Fibroblast of lung (primary cell): Measurements from ENCODE around the gene MAB21L4. TPM values are rescaled to one million over a fixed set of nuclear protein-coding genes. Genes with fewer than 3 reads are reported as not detected.

Source experiments
- DNase-seq, 2 donors: peaks; one replicate each; pipeline versions ENCODE4 v3.0.0 to v3.0.0-alpha.2; 2010; ENCODE audit warnings: low read depth in 2 of 2
- H2AFZ ChIP-seq: 2 replicates; pipeline ENCODE4 v1.5.1; 2012; ENCODE audit warnings: low read length, control low read depth, inconsistent platforms
- H3K27ac ChIP-seq: 2 replicates; pipeline ENCODE4 v1.5.1; 2011; ENCODE audit warnings: low read length, control low read depth; ENCODE audit not compliant: insufficient read depth
- H3K27me3 ChIP-seq: 2 replicates; pipeline ENCODE4 v1.5.1; 2011; ENCODE audit warnings: mild to moderate bottlenecking, low read length; ENCODE audit not compliant: control insufficient read depth, insufficient read depth
- H3K36me3 ChIP-seq: 2 replicates; pipeline ENCODE4 v1.5.1; 2011; ENCODE audit warnings: low read length; ENCODE audit not compliant: control insufficient read depth, insufficient read depth
- H3K4me1 ChIP-seq: 2 replicates; pipeline ENCODE4 v1.5.1; 2011; ENCODE audit warnings: low read length; ENCODE audit not compliant: control insufficient read depth, insufficient read depth; ENCODE audit errors: extremely low read depth
- H3K4me2 ChIP-seq: 2 replicates; pipeline ENCODE4 v1.5.1; 2011; ENCODE audit warnings: low read length, control low read depth; ENCODE audit not compliant: insufficient read depth; ENCODE audit errors: extremely low read depth
- H3K4me3 ChIP-seq, 4 experiments: fragments of 200-600 bp in 1 of 4; sonication (generic) in 1 of 4; replicated peaks in 1 of 4; 2 replicates each; pipeline ENCODE4 v1.5.1; 2011 to 2016; ENCODE audit warnings: low read length in 4 of 4, low read depth in 3 of 4, mild to moderate bottlenecking in 3 of 4, control low read depth in 2 of 4, inconsistent platforms in 1 of 4, mixed read lengths in 1 of 4; ENCODE audit not compliant: insufficient read depth in 1 of 4; ENCODE audit errors: control extremely low read depth in 1 of 4
- H3K79me2 ChIP-seq: 2 replicates; pipeline ENCODE4 v1.5.1; 2012; ENCODE audit warnings: mild to moderate bottlenecking, low read length, inconsistent platforms; ENCODE audit not compliant: control insufficient read depth, insufficient read depth
- H3K9ac ChIP-seq: 2 replicates; pipeline ENCODE4 v1.5.1; 2011; ENCODE audit warnings: mild to moderate bottlenecking, low read length, control low read depth; ENCODE audit not compliant: insufficient read depth
- H3K9me3 ChIP-seq: 2 replicates; pipeline ENCODE4 v1.5.1; 2012; ENCODE audit warnings: low read depth, low read length; ENCODE audit not compliant: control insufficient read depth, insufficient read depth
- H4K20me1 ChIP-seq: 2 replicates; pipeline ENCODE4 v1.5.1; 2011; ENCODE audit warnings: low read length; ENCODE audit not compliant: control insufficient read depth, insufficient read depth; ENCODE audit errors: extremely low read depth
- EZH2 ChIP-seq: IDR thresholded peaks from 2 replicates; pipeline ENCODE4 v1.5.1; 2012; ENCODE audit warnings: low read length, control low read depth, mild to moderate bottlenecking; ENCODE audit errors: missing control alignments
- polyA plus RNA-seq, 2 donors: library from polyadenylated mRNA; depleted of rRNA in 1 of 2; stranded (reverse) in 1 of 2; unstranded in 1 of 2; fragments of >200 nt; gene quantifications; 2 replicates each; pipeline ENCODE4 v1.2.1, GENCODE V29; 2011 to 2012; ENCODE audit warnings: missing spikeins in 1 of 2
- total RNA-seq: library from RNA; depleted of rRNA; stranded (reverse); fragments of >200 nt; gene quantifications from 2 replicates; pipeline ENCODE4 v1.2.1, GENCODE V29; 2014
- TF ChIP-seq, protein P1 (sequence below), 2 donors: IDR thresholded peaks in 1 of 2; conservative IDR thresholded peaks in 1 of 2; 1 replicate in 1 of 2; 2 replicates in 1 of 2; pipeline ENCODE4 v1.5.1; 2011 to 2012; ENCODE audit warnings: low read length in 2 of 2, control low read depth in 1 of 2, inconsistent platforms in 1 of 2, low read depth in 1 of 2, mild to moderate bottlenecking in 1 of 2

The MAB21L4 gene
- total and polyA plus RNA-seq, 2 donors (not counting 1 experiment from before 2014, with no cell fraction given) = not detected

DNA sequence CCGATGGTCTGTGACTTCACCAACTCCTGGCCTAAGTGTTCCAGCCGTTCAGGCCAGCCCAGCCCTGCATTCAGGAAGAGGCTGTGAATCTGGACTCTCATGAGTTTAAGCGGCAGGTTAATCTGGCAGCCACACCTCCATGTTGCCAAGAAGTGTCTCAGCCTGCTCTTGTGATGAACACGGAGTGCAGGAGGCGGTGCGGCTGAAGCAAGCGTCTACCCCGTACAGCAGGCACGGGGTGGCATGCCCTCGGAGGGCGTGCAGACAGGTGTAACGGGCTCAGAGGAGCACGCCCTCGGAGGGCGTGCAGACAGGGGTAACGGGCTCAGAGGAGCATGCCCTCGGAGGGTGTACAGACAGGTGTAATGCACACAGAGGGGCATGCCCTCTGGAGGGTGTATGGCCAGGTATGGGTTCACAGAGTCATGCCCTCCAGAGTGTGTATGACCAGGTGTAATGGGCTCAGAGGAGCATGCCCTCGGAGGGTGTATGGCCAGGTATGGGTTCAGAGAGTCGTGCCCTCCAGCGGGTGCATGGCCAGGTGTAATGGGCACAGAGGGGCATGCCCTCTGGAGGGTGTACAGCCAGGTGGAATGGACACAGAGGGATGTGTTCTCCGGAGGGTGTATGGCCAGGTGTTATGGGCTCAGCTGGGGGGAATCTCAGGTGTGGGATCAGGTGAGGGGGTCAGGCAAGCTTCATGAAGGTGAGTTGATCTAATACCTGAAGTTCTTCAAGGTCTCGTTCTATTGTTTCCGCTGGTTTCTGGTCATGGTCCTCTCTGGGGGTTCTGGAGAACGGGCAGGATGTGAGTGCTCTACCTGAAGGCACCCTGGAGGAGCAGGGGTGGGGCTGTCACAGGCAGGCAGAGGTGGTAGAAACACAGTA, 32.8 kb upstream of the MAB21L4 start:
- no peak for DNase-seq
- Histone ChIP-seq H4K20me1 (no peaks in the 10 kb centered on the region), H3K9me3 (no peaks in the 10 kb centered on the region), H3K4me1 (no peaks in the 10 kb centered on the region), H3K36me3 (no peaks in the 10 kb centered on the region), H3K9ac (no peak overlapping the region), H3K4me3 (no peak overlapping the region), H3K4me2 (no peak overlapping the region), H2AFZ (no peak overlapping the region), H3K27ac (no peak overlapping the region), H3K27me3 (no peaks in the 10 kb centered on the region), H3K79me2 (no peaks in the 10 kb centered on the region)
- no peak for TF ChIP-seq EZH2
- TF ChIP-seq, protein P1, sequence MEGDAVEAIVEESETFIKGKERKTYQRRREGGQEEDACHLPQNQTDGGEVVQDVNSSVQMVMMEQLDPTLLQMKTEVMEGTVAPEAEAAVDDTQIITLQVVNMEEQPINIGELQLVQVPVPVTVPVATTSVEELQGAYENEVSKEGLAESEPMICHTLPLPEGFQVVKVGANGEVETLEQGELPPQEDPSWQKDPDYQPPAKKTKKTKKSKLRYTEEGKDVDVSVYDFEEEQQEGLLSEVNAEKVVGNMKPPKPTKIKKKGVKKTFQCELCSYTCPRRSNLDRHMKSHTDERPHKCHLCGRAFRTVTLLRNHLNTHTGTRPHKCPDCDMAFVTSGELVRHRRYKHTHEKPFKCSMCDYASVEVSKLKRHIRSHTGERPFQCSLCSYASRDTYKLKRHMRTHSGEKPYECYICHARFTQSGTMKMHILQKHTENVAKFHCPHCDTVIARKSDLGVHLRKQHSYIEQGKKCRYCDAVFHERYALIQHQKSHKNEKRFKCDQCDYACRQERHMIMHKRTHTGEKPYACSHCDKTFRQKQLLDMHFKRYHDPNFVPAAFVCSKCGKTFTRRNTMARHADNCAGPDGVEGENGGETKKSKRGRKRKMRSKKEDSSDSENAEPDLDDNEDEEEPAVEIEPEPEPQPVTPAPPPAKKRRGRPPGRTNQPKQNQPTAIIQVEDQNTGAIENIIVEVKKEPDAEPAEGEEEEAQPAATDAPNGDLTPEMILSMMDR (conservative IDR thresholded peaks at IDR 0.05 in 1 of 2, IDR thresholded peaks at IDR 0.05 in 1 of 2; ENCODE audit: low read depth in 1 of 2, low read length in 2 of 2) = no peak

DNA sequence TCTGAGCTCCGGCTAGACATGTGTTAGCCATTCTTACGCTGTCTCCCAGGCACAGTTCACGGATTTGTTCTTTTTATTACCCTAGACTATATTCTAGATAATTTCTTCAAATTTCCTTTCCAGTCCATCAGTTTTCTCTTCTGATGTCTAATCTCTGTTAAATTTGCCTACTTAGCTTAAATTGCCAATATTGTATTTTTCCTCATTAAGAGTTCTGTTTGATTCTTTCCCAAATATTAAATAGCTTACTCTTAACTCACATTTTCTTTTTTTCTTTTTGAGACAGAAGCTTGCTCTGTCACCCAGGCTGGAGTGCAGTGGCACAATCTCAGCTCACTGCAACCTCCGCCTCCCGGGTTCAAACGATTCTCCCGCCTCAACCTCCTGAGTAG, 31.4 kb upstream of the MAB21L4 start:
- no peaks in the 10 kb centered on the region for H3K9me3 ChIP-seq
- DNase-seq = no peak
- no peaks in the 10 kb centered on the region for H4K20me1 ChIP-seq
- no peak overlapping the region for H3K27ac ChIP-seq
- H3K79me2 ChIP-seq = no peaks in the 10 kb centered on the region
- no peaks in the 10 kb centered on the region for H3K27me3 ChIP-seq
- H2AFZ ChIP-seq = peak overlapping the region; percentile 76
- H3K4me3 ChIP-seq = peak overlapping the region in 1 of 4 experiments; percentile 45
- H3K9ac ChIP-seq = no peak overlapping the region
- H3K36me3 ChIP-seq = no peaks in the 10 kb centered on the region
- H3K4me2 ChIP-seq = peak overlapping the region; percentile 83
- TF ChIP-seq EZH2 = no peak
- TF ChIP-seq, protein P1 (conservative IDR thresholded peaks at IDR 0.05 in 1 of 2, IDR thresholded peaks at IDR 0.05 in 1 of 2; ENCODE audit: low read depth in 1 of 2, low read length in 2 of 2) = no peak
- H3K4me1 ChIP-seq = peaks cover 5% of the 10 kb centered on the region

DNA sequence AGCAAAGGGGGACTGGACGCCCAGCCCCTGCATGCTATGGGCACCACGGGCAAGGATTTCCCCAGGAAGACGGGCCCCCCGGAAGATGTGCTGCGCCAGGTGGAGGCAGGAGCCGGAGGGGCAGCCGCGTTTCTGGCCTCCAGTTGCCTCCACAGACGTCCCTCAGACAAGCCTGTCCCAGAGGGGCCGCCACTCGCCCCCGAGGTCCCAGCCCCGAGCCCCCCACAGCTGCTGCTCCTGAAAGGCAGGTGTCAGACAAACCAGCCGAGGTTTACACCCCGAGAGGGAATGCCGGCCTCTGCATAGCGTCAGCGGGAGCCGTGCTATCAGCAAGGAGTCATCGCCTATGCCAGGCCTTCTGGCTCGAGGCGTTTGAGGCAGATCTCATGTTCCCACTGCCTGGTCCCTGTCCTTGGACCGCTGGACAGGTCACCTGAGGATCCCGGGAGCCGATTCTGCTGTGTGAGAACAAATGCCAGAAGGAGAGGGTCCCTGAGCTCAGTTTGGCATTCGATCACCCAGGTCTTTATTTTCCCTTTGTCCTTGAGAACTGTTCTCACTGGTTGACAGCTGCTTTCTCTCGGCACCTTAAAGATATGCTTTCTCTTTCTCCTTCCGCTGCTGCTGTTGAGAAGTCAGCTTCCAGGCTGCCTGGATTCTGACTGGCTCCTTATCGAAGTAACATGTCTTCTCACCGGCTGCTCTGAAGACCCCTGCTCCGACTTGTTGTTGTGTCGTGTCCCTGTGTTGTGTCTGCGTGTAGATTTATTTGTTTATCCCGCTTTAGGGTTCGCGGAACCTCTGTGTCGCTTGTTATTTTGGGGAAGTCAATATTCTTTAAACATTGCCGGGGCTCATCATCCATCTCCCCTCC, 30.8 kb upstream of the MAB21L4 start:
- peaks cover 11% of the 10 kb centered on the region for H3K4me1 ChIP-seq
- no peak overlapping the region for H3K27ac ChIP-seq
- H3K36me3 ChIP-seq = no peaks in the 10 kb centered on the region
- H2AFZ ChIP-seq = peak overlapping the region; percentile 76
- H3K27me3 ChIP-seq = no peaks in the 10 kb centered on the region
- peak overlapping the region; percentile 43 for H3K9ac ChIP-seq
- H3K79me2 ChIP-seq = no peaks in the 10 kb centered on the region
- peak; percentile 13 to 48 for DNase-seq
- H3K4me2 ChIP-seq = peak overlapping the region; percentile 83
- no peaks in the 10 kb centered on the region for H3K9me3 ChIP-seq
- no peaks in the 10 kb centered on the region for H4K20me1 ChIP-seq
- H3K4me3 ChIP-seq = peak overlapping the region in 3 of 4 experiments; percentile 0 to 45 (median 16)
- no peak for TF ChIP-seq EZH2
- TF ChIP-seq, protein P1 (conservative IDR thresholded peaks at IDR 0.05 in 1 of 2, IDR thresholded peaks at IDR 0.05 in 1 of 2; ENCODE audit: low read depth in 1 of 2, low read length in 2 of 2) = no peak
